Activated CD8-positive, alpha-beta memory T cell treated with anti-CD3 and anti-CD28 coated beads, Interleukin-2, amount 50 U/mL, for 1 hour (primary cell): ENCODE measurements around the gene XCL1.

Source experiments
- DNase-seq: peaks from one replicate; pipeline ENCODE4 v3.0.0-alpha.2; 2020; ENCODE audit errors: extremely low read depth

Gene XCL1

DNA sequence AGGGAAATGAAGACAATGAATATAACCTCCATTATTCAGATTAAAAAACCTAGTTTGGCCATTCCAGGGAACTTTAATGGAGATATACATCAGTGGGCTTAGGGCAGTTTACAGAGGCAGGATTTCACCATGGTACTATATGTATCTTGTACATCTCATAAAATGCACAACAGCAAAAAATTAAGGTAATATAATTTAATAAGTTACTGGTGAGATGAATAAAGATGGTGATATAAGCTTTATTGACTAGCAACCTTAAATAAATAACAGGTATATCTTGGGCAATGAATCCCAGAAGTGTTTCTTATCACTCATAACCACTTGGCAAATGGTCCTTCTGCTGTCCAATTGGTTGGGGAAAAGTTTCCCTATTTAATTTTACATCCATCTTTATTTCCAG lies 29.0 kb downstream of the XCL1 start:
- DNase-seq, result no peak

DNA sequence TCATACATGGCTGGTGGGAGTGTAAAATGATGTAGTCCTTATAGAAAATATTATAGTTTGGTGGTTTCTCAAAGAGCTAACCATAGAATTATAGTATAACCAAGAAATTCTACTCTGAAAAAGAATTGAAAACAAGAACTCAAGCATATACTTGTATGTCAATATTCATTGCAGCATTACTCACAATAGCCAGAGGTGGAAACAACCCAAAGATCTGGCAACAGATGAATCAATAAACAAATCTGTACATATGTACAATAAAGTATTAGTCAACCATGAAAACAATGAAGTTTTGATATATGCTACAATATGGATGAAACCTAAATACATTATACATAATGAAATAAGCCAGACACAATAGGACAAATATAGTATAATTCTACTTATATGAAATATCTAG lies 29.7 kb downstream of the XCL1 start:
- no peak for DNase-seq

DNA sequence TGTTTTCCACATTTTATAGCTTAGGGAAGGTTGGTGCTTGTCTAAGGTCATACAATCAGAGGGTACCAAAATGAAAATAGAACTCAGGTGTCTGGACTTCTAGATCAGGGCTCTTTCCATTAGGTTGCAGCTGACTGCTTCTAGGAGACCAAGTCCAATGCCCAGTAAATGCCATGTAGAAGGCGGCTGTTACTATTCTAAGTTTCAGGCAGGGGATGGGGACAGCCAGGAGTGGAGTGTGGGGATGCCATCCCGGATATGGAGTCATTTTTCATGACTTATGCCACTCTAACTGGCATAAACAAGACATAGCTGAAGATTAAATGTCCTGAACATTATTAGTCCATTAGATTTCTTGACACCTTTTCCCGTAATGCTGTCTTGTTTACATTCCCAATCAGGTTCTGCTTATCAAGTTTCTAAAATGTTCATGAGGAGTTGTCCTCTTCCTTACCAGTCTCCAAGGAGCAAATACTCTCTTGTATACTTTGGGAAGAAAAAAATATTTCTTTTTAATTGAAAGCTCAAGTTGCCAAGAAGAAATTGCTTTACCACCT lies 31.5 kb downstream of the XCL1 start:
- DNase-seq, result no peak

DNA sequence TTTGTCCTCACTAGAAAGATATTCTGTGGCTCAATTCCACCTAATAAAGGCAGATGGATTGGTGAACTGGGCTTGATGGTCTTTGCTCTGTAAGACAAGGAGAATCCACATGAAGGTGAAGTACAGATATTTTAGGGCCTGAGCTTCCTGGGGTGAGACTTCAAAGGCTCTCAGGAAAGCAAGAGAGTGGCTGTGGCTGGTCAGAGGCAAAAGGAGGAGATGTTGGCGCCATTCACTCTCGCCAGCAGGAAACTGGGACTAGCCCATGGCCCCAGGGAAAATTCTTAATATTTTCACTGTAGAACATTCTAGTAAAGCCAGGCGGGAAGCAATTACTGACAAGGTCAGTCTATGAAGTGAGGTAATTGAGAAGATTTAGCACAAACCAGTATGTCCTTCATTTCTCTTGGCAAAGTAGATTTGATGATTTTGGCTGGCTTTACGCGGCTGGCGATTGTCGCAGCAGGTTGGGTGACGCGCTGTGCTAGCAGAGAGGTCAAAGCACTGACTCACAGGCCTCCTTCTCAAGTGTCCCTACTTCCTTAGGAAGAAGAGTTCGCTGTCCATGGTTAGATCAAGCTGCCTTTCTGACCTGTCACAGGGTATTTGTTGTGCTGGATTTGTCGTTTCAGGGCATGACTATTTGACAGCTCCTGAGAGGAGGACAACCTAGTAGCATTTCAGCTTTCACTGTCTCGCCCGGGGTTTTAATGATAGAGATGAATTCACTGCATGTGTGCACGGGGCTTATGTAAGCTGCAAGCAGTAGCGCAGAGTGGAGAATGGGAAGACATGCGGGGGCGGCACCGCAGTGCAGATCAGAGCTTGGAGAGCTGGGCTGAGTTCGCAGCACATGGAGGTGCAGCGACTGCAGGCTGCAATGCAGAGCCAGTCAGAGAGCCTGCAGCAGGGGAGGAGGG lies 32.7 kb downstream of the XCL1 start:
- DNase-seq, result no peak

DNA sequence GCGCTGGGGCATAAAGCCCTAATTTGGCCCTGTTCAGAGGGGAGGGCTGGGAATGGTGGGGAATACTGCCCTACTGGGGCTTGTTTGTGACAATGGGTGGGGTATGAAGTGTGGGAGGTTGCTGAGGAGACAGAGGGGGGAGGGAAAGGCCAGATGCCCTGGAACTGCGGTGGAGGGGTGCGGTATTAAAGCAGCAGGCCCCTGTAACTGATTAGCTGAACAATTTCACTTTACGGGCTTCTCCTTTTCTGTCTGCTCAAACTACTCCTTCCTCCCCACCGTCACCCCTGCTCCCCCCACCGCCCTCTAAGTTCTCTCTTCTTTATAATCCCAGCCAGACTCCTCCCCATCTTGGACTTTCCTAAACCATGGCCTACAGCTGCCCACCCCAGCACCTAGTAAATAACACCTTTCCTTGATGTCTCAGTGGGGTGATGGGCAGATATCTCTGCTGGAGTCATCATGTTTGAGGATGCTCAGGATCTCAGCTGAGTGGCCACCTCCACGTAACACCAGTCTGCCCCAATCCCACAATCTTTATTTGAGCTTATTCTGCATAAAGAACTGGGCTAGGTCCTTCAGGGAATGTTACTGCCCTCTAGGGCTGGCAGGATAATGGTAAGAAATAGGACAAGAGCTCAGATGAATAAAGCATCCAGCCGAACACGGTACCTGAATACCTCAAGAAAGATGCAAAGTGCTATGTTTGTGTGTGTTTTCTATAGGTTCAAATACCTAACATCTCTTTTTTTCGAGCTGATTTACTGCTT lies 33.5 kb downstream of the XCL1 start:
- DNase-seq, result no peak

DNA sequence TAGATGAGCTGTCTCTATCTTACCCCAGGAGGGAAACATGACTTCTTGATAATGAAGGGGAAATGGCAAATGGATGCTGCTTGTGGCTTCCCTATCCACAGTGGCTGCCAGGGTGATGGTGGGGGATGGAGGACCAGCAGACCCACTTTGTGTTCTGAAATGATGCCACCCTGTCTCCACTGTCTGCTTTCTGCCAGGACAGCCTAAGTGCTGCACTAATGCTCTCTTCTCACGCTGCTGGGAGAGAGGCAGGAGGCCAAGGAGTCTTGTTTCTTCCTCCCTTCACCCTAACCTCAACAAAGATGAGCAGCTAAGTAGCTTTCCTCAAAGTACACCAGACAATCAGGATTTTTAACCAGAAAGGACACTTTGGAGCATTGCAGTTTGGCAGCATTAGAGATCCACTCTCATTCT lies 36.6 kb downstream of the XCL1 start:
- no peak for DNase-seq

DNA sequence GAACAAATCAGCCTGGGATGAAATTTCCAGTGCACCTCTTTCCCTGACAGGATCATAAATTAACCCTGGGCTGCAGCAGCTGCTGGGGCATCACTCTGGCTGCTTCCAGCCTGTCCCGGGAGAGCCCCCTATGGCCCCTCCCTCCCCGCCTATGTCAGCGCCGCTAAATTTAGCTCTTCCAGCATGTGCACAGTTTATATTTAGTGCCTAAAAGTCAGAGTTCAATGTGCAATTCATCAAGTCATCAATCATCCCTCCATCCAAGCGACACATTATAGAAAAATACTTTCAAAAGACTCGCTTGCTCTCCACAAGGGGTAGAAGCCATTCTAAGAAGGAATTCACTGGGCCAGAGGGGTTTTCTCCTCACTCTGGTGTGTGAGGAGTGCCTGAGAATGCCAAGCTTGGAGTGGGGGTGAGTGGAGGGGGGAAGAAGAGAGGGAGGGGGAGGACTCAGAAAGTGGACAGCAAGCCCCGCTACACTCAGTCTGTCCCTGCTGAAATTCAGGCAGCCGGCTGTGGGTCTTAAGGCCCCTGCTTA lies 37.4 kb downstream of the XCL1 start:
- no peak for DNase-seq

DNA sequence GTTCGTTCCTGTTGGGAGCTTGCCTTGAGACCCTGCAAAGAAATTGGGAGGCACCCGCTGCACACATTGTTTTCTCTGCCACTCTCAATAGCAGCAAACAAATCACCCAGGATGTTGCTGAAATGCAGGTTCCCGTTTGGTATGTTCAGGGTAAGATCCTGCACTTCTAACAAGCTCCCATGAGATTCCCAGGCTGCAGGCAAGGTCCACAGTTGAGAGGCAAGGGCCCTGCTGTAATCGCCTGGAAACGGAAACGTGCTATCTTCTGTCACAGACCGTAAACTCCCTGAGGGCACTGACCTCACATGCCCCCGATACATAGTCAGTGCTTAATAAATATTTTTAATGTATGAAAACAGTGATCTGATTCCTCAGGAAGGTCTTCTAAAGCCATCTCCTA lies 37.8 kb downstream of the XCL1 start:
- DNase-seq, result no peak

DNA sequence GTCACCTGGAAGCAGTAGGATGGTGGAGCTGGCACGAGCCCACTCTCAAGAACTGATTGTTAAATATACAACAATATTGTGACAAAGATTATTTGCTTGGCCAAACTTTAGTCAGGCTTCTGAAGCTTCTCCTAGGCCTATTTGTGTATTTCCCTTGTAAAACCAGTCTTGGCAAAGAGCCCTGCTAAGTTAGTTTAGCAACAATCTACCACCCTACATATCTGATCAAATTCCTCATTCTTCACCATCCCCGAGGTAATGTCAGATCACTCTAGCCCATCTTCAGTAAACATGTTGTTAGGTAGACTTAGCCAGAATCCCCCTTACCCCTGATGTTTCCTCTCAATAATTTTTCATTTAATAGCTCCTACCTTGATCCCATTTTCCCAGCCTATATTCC lies 39.6 kb downstream of the XCL1 start:
- no peak for DNase-seq

DNA sequence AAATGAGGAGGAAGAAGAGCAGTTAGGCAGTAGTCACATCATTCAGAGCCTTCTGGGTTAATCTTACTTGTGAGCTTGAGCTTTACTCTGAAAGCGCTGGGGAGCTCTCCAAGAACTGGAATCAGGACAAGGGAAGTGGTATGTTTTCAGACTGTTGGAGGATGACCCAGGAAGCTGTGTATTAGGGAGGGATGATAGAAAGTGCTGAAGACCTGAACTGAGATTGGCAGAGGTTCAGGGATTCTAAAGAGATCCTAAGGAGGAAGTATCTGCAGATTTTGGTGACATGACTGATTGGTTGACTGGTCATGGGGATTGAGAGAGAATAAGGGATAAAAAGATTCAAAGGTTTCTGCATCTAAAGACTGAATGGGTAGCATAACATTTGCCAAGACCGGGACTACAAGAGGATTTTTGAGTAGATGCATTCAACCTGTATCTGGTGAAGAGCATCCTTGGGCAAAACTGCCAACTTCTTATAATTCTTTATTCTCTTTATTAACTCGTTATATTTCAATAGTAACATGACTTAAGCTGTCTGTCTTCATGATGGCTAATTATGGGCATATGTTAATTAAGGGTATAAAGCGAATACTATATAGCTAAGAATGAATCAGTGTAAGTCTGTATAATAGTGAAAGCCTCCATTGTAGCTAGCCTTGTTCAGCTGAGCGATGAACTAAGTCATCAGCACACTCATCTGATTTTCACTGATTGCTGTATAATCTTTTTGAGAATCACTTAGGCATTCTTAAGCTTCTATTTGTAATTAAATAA lies 41.8 kb downstream of the XCL1 start:
- DNase-seq, result no peak

DNA sequence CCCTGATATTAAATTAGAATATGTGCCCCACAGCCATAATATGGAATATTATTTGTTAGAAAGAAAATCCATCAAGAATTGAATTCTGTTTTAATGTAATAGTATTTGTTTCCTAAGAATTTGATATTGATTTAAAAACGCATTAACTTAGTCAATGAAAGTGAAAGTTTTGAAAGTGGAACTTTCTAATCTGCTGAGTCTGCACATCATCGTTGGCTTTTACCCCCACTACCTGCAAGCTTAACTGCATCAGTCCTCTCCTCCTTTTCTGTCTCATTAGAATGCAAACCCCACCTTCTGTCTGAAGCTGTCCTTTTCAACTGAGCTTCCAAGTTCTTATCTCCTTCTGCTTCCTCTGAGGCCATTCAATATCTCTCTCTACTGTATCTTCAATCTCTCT lies 42.5 kb downstream of the XCL1 start:
- no peak for DNase-seq

DNA sequence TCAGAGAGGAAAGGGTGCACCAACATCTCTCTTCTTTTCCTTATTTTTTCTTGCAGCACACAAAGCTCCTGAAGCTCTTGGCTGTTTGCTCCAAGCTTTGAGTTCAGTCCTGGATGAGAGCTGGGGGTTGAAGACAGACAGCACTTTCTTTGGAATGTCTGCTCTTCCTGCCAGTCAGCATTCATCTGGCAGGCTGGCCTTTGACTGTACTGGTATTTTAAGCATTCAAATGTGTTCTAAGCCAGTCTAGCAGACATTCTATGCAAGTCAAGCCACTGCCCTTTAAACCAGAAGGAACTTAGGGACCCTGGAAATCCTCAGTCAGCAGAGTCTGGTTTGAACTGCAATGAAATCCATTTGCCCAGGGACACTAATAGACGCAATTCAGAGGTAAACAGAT lies 45.0 kb downstream of the XCL1 start:
- DNase-seq, result no peak

DNA sequence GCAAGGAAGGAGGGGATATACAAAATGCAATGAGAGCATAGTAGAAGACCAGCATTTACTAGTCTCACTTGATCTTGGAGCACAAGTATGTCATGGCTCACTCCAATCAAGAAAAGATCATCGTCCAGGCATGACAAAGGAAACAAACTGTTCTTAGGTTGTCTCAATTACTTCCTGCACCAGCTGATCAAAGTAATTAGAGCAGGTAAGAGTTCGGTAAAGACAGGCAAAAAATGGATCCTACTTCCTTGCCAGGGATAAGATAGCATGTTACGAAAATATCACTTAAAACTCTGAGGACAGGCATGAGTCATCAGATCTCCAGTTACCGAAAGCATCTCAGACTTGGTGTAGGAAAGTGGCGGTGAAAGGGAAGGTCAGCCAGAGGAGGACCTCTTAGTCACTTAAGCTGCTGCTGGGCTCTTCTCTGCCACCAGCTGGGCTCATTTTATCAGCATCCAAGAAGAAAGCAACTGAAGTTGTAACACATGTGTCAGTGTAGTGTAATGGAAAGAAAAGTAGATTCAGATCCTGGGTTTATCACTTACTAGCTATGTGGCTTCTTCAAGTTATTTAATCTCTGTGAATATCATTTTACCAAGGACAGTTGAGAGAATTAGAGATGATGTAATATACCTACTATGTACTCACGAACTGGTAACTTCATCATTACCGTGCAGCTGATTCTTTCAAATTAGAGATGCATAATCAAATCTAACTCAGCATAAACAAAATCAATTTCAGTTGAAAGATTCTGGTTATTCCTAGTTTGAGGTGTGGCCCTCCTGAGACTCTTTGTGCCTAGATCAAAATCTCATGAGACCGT lies 46.8 kb downstream of the XCL1 start:
- no peak for DNase-seq

DNA sequence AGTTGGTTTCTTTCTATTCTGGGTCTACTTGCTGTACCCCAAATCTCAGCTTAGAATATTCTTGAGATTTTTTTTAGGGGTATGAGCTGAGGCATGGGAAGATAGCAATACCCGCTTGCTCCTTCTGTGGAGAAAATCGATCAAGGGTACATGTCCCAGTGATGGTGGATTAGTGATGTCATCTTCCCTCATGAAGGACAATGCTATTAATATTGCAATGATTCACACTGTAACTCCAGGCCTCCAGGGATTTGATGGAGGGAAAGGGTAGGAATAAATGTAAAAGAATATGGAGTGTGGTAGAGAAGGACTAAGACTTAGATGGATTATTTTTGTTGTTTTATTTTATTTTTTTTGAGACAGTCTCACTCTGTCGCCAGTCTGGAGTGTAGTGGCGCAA lies 47.4 kb downstream of the XCL1 start:
- no peak for DNase-seq

DNA sequence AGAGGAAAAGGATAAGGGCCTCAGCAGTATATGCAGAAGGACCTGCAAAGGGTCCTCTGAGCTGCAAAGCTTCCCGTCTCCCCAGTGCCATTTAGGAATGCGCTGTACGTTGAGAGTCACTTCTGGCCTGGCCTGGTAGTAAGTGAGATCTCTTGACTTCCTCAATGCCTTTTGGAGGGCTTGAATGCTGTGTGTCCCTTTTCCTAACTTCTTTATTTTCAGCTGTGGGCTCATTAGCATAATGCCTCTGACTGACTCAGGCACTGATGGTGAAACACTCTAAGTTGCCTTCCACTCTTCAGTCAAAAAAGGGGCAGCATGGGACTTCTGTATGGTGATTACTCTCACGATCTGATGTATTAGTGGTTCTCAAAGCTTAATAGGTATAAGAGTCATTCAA lies 49.9 kb downstream of the XCL1 start:
- no peak for DNase-seq

DNA sequence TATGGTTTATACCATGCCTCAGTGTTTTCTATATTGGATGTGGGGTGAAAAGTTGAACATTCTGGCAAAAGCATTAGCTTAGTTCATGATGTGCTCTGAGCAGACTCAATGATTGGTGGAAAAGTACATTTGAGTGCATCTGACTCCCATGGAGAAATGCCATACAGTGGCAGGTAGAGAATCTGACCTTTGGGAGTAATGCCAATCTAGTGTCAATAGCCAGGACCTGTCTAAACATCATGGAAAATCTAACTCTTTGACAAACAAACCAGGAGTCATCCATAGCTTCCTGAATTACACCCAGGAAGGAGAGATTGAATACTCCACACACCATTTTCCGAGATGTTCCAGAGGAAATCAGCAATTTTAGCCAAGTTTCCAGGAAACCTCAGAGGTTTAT lies 51.0 kb downstream of the XCL1 start:
- DNase-seq, result no peak

DNA sequence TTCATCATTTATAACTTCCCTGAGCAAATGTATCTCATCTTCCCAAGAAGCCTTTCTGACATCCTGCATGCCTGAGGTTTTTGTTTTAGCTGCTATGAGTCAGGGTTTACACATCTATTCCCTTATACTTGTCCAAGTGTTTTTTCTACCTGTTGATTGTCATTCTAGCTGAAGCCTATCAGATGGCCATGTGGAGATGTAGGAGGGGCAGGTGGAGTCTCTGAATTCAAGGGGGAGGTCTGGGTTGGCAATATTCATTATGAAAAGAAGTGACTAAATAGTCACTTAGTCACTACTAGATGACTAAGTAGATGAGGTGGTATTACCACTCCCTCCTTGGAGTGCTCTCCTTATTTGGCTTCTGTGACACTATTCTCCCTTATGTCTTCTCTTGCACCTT lies 52.4 kb downstream of the XCL1 start:
- DNase-seq, result no peak

DNA sequence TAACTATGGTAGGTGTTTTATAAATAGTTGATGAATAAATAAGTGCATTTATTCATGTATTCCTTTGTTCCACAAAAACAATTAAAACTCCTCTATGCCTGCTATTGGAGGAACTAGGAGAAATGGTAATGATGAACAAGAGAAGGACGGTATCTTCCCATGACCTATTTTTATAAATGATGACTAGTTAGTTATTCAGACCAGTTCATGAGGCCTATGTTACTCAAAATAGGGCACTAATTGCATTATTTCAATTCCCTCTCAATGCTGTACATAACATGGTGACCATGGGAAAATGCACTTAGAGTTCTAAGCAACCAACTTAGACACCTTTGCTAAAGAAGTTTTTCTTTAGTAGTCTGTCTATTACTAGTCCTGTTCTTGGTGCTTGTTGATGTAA lies 53.1 kb downstream of the XCL1 start:
- DNase-seq, result no peak
